ENCODE data around the gene GIT1.

GIT1 gene

DNA sequence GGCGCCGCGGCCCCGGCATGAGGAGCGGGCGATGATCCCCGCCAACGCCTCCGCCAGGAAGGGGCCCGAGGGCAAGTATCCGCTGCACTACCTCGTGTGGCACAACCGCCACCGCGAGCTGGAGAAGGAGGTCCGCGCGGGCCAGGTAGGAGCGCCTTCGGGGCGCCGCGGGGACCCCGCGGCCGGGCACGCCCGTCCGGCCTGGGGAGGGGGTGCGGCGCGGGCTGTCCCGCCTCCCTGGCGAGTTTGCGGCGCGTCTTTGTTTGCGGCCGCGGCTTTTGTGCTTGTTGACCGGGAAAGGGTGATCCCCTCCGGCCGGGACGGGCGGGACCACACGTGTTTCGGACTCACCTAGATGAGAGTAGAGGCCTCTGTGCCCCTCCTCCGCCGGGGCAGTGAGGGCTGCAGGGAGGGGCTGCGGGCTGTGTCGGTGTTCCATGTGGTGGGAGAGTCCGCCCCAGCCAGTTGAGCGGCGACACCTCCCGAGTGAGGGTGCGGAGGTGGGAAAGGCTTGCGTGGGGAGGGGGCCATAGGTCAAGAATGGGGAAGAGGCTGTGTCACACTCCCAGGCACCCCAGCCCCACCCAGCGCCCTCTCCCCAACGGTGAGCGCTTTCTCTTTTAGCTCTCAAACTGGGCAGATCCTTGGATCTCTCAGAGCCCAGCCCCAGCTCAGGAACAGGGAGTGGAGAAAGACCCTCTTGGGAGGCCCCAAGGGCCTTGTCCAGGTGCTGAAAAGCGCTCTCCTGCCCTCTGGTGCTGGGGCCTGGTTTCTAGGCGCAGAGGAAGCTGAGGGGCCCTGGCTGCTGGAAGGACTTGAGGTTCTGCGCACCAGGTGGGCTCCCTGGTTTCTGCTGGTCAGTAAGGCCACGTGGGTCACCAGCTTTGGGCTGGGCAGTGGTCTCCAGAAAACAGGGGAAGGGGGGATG lies 4.4 kb upstream of the GIT1 start:
- no peak for DNase-seq (ENCODE audit: low spot score)

DNA sequence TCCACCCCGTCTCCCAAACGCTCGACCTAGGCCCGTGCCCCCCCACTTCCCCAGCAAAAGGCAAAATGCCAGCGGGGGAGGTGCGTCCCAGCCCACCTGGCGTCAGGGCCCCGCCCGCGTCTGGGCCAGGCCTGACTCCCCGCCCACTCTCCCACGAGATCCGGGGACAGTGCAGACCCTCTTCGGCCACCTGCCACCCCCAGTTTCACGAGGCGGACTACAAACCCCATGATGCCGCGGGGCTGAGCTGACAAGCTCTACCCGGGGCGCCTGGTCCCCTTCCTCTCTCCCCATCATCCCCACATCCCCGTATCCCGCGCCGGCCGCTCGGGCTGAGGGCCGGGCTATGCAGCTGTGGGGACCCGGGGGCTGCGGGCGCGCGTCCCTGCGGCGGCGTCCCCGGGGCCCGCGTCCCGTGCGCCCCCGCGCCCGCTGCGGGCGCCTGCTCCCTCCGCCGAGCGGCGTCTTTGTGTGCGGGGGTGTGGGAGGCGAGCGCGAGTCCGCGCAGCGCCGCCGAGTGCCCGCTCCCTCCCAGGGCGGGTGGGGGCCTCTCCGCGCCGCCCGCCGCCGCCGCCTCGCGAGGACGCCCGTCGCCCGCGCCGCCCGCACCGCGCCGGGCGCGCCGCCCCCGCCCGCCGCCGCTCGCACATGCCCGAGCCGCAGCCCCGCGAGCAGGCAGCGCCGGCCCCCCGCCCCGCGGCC lies 3.6 kb upstream of the GIT1 start, which contains the start of gene ANKRD13B:
TSS of gene ANKRD13B (plus strand) at position 283 of the 702 bp plus-strand sequence. CDS start 490 bp downstream, outside the sequence.
- DNase-seq (ENCODE audit: low spot score), result no peak

DNA sequence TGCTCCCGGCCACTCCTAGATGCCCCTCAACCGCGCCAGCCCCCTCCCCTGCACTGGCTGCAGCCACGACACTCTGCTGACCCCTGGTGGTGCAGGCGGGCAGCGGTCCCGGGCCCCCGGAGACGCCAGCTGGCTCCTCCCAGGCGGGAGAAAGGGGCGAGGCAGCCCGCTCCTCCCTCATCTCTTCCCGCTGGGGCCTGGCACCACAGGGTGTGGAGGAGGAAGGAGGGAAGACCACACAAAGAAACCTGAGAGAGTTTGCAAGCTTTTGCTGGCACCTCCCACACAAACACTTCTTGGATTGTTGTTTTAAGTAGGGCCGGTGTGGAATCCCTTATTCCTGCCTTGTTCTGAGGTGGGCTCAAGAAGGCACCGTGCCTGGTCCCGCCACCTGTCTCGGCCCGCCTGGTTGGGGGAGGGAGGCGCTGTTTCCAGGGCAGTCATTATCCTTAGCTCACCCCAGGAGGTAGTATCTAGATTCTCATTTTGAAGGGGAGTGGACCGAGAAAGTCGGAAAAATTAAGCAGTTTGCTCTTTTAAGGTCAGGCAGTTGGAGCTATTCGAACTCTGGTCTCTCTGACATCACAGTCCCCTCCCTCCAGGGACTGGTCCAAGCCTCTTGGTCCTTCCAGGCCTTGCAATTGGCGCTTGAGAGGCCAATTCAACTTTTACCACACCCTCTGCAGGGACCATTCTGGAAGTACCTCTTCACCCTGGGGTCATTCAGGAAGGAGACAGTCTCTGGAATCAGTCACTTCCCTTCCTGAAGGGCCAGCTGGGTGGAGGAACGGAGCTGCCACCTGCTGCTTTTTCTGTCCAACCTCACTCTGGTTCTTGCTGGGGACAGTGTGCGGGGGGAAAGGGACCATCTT lies 2.5 kb upstream of the GIT1 start:
- peak; percentile 53 for DNase-seq (ENCODE audit: low spot score)

DNA sequence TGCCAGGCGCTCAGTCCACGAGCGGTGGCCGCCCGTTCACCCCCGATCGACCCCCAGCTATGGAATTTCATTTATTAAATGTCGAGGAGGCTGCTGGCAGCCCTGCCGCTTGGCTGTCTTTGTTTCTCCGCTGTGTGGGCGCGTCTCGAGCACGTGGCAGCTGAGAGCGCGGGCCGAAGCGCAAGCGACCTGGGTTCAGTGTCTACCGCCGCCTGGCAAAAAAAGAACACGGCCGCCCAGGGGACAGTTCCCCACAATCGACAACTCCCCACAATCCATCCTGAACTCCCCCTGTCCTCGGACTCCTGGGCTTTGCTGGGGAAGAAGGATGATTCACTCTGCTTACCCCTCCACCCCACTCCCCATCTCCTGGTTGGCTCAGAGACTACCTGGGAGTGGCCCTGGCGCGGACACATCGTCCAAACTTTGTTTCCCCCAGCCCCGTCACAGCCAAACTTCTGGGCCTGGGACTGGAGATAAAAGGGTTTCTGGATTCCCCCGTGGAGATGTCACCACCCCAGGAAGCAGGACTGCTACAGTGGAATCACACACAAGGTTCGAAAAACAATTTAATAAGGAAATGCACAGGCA lies 1.8 kb upstream of the GIT1 start:
- DNase-seq (ENCODE audit: low spot score), result no peak

DNA sequence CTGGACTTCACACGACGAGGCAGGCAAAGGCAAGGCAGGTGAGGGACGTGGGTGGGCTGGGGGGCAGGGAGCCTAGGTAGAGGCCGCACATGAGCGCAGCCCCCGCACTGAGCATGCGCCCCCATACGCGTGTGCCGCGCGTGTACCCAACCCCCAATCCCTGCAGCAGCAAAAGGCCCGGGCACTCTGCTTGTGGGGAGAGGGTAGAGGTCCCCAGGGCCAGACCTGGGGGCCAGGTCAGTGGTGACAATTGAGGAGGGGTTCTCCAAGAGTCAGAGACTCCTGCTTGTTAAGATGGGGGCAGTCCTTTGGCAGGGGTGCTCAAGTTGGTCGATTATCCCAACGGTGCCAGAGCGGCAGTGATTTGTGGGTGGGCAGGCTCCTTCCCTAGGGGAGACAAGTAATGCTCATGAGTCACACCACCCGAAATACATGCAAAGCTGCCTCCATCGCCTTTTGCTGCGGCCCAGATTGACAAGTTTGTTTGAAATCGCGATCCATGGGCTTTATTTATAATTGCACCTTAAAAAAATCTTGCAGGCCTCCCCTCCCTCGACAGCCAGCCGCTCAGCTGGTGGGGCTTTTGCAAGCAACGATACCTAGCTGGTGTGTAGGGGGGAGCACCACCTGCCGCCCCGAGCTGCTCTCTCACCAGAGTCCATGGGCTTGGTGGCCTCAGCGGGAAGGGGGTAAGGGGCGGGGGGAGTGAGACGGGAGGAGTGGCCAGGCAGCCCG lies 1.1 kb upstream of the GIT1 start:
- DNase-seq (ENCODE audit: low spot score), result no peak

DNA sequence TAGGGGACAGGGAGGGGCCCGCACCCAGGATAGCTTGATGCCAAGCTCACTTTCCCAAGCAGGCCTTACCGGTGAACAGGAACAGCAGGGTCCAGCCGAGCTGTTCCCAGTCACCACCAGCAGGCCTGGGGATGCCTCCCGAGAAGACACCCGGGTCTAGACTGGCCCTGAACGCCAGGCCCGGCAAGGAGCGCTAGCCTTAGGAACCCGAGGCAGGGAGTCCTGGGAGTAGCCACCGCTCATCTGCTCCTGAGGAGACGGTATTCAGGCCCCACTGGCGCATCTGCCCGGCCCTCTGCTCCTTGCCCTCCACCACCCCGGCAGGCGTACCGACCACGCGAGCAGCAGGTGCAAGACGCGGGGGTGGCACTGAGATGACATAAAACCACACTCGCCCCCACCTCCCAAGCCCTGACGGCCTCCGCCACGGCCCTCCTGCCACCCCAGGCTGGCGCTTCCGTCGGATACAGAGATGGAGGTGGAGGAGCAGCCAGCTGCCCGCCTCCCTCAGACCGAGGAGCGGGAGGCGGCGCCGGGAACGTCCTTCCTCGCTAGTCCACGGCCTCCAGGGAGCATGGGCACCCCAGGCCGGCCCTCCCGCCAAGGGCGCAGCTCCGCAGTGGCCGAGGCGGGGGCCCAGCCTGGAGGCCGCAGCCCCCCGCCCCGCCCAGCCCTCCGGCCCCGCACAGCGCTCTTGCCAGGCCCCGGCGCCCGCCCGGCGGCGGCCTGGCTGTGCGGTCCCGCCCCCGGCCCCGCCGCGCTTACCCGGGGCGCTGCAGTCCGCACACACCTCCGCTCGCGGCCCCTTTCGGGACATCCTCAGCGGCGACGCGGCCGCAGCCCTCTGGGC lies 661 bp downstream of the GIT1 start:
- no peak for DNase-seq (ENCODE audit: low spot score)

DNA sequence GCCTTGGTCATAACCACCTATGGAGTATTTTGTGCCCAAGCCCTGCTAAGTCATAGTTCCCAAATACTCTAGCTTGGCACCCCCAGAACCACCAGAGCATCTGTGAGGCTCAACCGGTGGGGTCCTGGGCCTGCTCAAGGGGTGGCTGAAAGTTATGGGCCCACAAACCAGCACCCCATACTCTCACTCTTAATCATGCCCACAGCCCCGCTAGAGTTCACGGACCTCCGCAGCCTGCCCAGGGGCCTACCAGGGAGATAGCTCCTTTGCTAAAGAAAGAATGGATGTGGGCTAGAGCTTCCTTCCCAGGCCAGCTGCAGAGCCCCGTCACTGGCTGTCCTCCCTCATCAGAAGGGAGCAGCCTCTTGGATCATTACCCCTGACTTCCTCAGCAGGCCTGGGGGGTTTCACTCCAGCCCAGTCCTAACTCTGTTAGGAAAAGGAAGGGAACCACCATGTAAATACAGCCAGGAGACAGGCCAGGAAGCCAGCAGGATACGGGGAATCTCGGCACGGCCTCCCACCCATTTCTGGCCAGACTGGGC lies 1.4 kb downstream of the GIT1 start:
- DNase-seq (ENCODE audit: low spot score), result no peak

DNA sequence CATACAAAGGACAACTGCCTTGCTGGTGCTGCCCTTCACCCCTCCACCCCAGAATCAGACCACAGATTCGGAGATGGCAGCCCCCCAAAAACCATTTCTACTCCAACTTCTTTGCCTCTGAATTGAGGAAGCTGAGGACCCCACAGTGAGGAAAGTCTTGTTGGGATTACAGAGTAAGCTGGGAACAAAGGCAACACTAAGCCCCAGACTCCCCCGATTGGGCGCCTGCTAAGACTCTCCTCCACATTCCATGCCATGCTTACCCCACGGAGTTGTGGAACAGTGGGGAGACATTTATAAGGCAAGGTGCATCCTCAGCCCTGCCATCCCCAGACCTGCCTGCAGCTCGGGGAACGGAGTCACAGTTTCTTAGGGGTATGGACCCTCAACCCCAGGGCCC lies 1.9 kb downstream of the GIT1 start:
- no peak for DNase-seq (ENCODE audit: low spot score)

DNA sequence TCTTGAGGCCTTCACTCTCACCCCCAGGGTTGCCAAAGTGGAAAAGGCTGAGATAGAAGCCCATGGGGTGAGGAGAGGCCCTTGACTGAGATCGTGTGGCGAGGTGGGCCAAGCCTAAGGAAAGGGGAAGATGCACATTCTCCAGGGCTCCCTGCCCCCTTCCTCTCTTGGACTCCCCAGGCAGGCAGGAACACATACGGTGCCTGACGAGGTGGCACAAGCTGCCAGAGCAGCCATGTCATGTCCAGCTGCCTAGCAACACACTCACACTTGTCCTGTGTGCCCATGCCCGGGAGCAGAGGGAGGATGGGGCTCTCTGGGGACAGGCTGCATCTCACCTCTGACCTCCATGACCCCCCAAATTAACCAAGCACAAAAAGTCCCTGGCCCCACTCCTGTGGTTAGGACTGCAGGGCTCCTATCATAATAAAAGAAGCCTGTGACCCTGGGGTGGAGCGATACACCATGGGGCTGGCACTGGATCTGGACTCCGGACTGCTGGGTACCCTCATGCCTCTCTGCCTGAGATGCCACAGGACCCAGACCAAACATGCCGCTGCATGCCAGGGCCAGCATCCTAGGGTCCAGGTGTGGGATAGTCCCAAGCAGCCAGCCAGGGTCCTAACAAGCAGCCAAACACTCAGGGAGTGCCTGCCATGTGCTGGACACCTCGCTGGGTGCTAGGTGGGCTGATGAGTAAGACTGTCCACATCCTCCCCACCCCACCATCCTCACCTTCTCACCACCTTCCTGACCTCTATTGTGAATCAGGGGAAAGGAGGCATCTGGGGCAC lies 2.6 kb downstream of the GIT1 start:
- no peak for DNase-seq (ENCODE audit: low spot score)

DNA sequence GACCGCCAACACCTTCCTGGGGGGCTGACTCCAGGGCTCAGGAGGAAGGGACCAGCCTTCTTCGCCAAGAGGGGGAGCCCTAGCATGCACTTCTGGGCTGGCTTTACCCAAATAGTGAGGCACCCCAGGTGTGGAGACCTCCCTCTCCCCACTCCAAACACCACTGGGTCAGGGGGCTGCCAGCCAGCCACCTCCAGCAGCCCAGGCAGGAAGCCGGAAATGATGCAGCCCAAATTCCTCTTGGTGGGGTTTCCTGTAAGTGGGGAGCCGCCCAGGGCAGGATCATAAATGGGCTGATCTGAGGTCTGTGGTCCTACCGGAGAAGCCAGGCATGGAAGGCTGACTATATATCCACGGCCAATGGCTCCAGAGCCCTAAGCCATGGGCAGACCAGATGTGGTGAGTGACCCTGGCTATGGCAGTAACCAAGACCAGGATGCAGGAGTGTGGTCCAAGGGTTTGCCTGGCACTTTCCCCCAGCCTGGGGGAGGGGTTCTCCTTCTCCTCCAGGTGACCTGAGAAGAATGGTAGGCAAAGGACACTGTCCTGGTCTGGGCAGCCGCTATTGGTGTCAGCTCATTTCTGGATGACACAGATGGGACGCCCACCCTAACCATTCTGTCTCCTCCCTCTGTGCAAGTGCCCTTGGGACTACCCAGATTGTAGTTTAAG lies 4.2 kb downstream of the GIT1 start:
- no peak for DNase-seq (ENCODE audit: low spot score)

DNA sequence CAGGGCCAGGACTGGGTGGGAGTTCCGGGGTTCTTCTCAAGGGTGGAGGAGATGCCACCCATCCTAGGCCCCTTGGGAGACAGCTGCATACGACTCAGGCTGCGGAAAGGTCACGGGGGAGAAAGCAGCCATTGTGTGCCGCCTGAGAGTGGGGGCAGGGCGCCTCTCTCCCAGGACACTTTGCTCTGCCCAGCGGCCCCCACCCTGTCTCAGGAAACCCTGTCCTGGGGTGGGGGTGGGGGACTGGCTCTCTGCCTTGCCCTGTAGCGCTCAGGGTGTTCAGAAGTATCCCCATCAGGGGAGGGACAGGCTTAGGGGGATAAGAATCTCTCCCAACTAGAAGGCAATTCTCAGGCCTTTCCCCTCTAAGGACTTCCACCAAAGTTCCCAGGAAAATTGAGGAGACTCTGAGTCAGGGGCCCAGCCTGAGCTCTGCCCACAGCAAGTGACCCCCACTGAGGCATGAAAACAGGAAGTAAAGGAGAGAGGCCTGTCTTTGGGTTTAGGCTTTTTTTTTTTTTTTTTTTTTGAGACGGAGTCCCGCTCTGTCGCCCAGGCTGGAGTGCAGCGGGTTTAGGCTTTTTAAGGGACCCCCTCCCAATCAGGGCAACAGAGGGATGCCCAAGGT lies 4.9 kb downstream of the GIT1 start:
- no peak for DNase-seq (ENCODE audit: low spot score)

DNA sequence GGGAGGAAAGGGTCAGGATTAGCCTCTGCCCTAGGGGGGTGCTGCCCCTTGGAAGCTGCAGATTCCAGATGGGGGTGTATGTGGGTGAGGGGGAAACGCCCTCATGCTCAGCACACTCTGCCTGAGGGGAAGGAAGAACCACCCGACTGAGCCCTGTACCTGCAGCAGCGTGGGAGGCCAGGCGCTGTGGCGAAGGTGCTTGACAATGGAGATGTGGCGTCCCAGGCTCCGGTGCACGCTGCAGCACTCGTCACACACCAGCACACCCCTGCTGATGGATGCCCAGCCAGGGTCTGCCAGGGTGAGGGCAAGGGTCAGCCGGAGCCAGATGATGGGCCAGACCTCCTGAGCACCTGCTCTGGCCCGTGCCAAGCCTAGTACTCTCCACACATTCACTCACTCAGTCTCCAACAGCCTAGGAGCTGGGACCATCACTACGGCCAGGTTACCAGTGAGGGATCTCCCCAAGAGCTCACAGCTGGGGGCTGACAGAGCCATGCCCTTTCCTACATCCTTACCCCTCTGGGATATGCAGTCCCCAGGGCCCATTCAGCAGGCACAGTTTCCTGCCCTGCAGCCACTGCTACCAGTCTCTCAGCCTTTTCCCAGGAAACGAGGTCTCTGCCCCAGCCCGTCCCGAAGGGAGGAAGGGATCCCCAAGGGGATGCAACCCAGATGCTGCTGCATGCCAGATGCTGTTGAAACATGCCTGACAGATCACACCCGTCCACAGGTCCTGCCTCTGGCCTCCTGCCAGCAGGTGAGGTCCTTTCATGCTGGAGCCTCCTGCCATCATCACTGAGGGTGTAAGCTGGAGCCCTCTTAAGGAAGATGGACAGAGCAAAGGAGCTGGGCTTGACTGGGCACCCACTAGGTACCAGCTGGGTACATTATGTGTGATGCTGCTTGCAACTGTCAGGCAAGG lies 5.9 kb downstream of the GIT1 start:
- DNase-seq (ENCODE audit: low spot score), result no peak

DNA sequence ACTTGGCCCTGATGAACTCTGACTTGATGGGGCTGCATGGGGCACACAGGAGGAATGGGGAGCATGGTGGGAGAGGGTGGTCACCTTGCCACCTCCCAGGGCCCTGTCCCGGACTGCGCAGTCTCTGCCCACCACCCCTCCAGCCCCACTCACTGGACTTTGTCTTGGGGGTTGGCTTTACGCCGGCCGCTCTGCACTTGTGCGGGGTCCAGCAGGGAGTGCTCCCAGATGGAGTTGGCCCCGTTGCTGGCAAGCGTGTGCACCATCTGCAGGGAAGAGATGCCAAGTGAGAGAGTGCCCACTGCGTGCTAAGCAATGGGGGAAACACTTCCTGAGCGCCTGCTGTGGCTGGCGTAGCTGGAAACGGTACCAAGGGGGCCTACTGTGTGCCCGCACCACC lies 6.7 kb downstream of the GIT1 start:
- no peak for DNase-seq (ENCODE audit: low spot score)

DNA sequence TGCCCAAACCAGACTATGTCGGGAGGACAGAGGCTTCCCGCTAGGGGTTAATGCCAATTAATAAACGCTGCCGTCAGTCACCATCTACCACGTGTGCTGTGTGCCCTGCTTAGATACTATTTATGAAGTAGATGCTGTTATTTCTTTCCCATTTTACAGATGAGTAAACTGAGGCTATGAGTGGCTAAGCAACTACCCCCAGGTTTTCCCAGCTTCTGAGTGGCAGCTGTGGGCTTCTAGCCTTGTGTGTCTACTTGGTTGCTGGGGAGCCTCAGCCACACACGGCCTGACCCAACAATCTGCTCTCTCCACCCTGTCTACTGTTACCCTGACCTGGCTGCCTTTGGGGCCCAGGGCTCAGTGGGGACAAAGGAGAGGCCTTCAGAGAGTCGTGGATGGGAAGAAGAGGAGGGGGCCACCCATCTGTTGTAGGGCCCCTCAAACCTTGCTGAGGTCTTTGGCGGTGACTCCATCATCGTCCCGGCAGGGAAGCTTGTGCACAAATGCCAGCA lies 7.1 kb downstream of the GIT1 start:
- no peak for DNase-seq (ENCODE audit: low spot score)

DNA sequence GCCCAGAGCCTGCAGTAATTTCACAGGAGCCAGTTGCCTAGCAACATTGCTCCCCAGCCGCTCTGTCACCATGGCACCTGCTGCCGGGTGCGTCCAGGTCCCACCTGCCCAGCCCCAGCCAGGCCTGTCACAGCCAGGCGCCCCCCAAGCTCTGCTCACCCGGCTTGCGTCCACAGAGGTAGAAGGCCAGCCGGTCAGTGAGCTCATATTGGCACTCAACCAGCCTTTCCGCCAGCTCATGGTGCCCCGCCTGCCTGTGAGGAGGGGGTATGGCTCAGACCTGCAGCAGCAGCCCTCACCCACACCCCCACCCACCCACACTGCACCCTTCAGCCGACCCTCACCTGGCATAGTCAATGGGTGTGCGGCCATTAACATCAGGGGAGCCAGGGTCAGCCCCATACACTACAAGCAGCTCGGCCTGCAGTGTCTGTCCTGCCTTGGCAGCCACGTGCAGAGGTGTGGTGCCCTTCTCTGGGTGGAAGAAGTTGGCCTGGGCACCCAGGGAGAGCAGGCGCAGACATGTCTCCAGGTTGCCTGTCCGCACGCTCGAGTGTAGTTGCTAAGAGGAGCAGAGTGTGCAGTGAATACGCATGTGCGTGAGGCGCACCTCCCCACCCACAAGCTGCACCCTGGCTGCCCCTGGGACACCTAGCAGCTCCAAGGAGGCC lies 7.7 kb downstream of the GIT1 start:
- DNase-seq (ENCODE audit: low spot score), result no peak
